ENCODE data around the gene INPP5F.

- TF ChIP-seq CTCF (IDR thresholded peaks at IDR 0.05) (no peak), ZFX (IDR thresholded peaks at IDR 0.05; ENCODE audit: borderline replicate concordance) (no peak)
These were observed 105.0 kb downstream of the INPP5F start for GRCh38 chr10:119830851-119831250.
